K562 (cell line): ENCODE data around the gene EIF5B.

Source experiments
- ATF3 ChIP-seq, 2 experiments: fragments of 450-650 bp in 1 of 2; sonication (generic) in 1 of 2; formaldehyde crosslinking in 1 of 2; IDR thresholded peaks in 1 of 2; conservative IDR thresholded peaks in 1 of 2; 2 replicates each; pipeline versions ENCODE4 v1.6.1 to v1.8.1; 2016 to 2023; ENCODE audit warnings: mild to moderate bottlenecking in 2 of 2, moderate library complexity in 2 of 2, inconsistent platforms in 1 of 2, missing genetic modification reagents in 1 of 2
- CTCF ChIP-seq, 3 experiments: IDR thresholded peaks in 2 of 3; conservative IDR thresholded peaks in 1 of 3; 2 replicates each; pipeline ENCODE4 v1.5.1; 2011 to 2012; ENCODE audit warnings: low read length in 3 of 3, mild to moderate bottlenecking in 3 of 3, control low read depth in 2 of 3, improper control_type of control experiment in 1 of 3, inconsistent platforms in 1 of 3, low read depth in 1 of 3, mixed read lengths in 1 of 3, moderate library complexity in 1 of 3; ENCODE audit not compliant: insufficient read depth in 2 of 3
- E2F1 ChIP-seq: sonication (generic); formaldehyde crosslinking; IDR thresholded peaks from 2 replicates; pipeline ENCODE4 v1.8.1; 2023; ENCODE audit warnings: mild to moderate bottlenecking, missing genetic modification reagents, moderate library complexity
- HDGF ChIP-seq: fragments of 450-650 bp; IDR thresholded peaks from 2 replicates; pipeline ENCODE4 v1.6.1; 2016
- NFE2 ChIP-seq: IDR thresholded peaks from 2 replicates; pipeline ENCODE4 v1.6.1; 2014; ENCODE audit warnings: antibody characterized with exemption, low read depth
- POLR2AphosphoS5 ChIP-seq: IDR thresholded peaks from 2 replicates; pipeline ENCODE4 v1.6.1; 2011; ENCODE audit warnings: mild to moderate bottlenecking, low read depth, low read length, moderate library complexity; ENCODE audit not compliant: control insufficient read depth, insufficient read depth
- RAD21 ChIP-seq, 2 experiments: fragments of 250-450 bp in 1 of 2; fragments of 450-650 bp in 1 of 2; sonication (Bioruptor Pico) in 1 of 2; formaldehyde crosslinking in 1 of 2; IDR thresholded peaks in 1 of 2; conservative IDR thresholded peaks in 1 of 2; 2 replicates each; pipeline versions ENCODE4 v1.4.0 to v1.8.0; 2020 to 2022; ENCODE audit warnings: mild to moderate bottlenecking in 2 of 2, moderate library complexity in 1 of 2
- RFX5 ChIP-seq: IDR thresholded peaks from 2 replicates; pipeline ENCODE4 v1.6.1; 2011; ENCODE audit warnings: low read depth, mild to moderate bottlenecking, improper control_type of control experiment, low read length
- STAG1 ChIP-seq: sonication (generic); formaldehyde crosslinking; IDR thresholded peaks from 2 replicates; pipeline ENCODE4 v1.5.0; 2020; ENCODE audit warnings: missing genetic modification reagents, borderline replicate concordance
- TEAD2 ChIP-seq: fragments of 450-650 bp; IDR thresholded peaks from 2 replicates; pipeline ENCODE4 v1.6.1; 2016; ENCODE audit warnings: missing genetic modification characterization, control low read depth, missing compliant biosample characterization
- XRCC4 ChIP-seq: IDR thresholded peaks from one replicate; pipeline ENCODE4 v1.6.1; 2011; ENCODE audit not compliant: insufficient read depth, insufficient read length; ENCODE audit errors: extremely low read depth

GRCh38 chr2:99421469-99421868 lies 84.3 kb downstream of the EIF5B start:
- TF ChIP-seq RFX5: no peak
- no peak for TF ChIP-seq NFE2
- TF ChIP-seq ATF3 (IDR thresholded peaks at IDR 0.05): no peak
- TF ChIP-seq ATF3 (CRISPR knock-in tag; conservative IDR thresholded peaks at IDR 0.05): no peak
- TF ChIP-seq POLR2AphosphoS5: no peak
- TF ChIP-seq HDGF: no peak
- no peak for TF ChIP-seq E2F1 (CRISPR knock-in tag)
- no peak for TF ChIP-seq CTCF (IDR thresholded peaks at IDR 0.05 in 2 of 3, conservative IDR thresholded peaks at IDR 0.05 in 1 of 3; ENCODE audit: insufficient read depth in 2 of 3, low read depth in 1 of 3, low read length in 3 of 3)
- TF ChIP-seq STAG1: no peak
- TF ChIP-seq RAD21 (CRISPR knock-in tag; conservative IDR thresholded peaks at IDR 0.05 in 1 of 2, IDR thresholded peaks at IDR 0.05 in 1 of 2): no peak
- no peak for TF ChIP-seq XRCC4
- TF ChIP-seq TEAD2 (tag): no peak
